Spinal cord (tissue), 10 donors: ENCODE results near the gene GCSAM. TPM values are rescaled to one million over a fixed set of nuclear protein-coding genes. Genes with fewer than 3 reads are reported as not detected.

Experiments
- DNase-seq, 6 donors: peaks; one replicate each; pipeline versions ENCODE4 v3.0.0 to v3.0.0-alpha.2; 2013 to 2015; ENCODE audit warnings: low spot score in 6 of 6, low read depth in 4 of 6
- H3K27ac ChIP-seq: one replicate; pipeline ENCODE4 v1.5.1; 2013; ENCODE audit warnings: low read depth, low read length, control low read depth
- H3K27me3 ChIP-seq: one replicate; pipeline ENCODE4 v1.6.1; 2013; ENCODE audit warnings: low read length; ENCODE audit not compliant: control insufficient read depth, insufficient read depth
- H3K36me3 ChIP-seq: one replicate; pipeline ENCODE4 v1.6.1; 2013; ENCODE audit warnings: low read length; ENCODE audit not compliant: control insufficient read depth, insufficient read depth
- H3K4me1 ChIP-seq: one replicate; pipeline ENCODE4 v1.6.1; 2013; ENCODE audit warnings: low read length; ENCODE audit not compliant: control insufficient read depth, insufficient read depth
- H3K4me3 ChIP-seq: one replicate; pipeline ENCODE4 v1.5.1; 2013; ENCODE audit warnings: low read depth, low read length, control low read depth
- H3K9me3 ChIP-seq: one replicate; pipeline ENCODE4 v1.6.1; 2013; ENCODE audit warnings: low read length; ENCODE audit not compliant: control insufficient read depth, insufficient read depth
- WGBS: methylation state at CpG from one replicate; pipeline ENCODE4 v1.1.5; 2013; ENCODE audit warnings: missing lambda C conversion rate; ENCODE audit not compliant: insufficient coverage; 5-methylcytosine and 5-hydroxymethylcytosine counted together
- long read RNA-seq, 4 donors: transcript quantifications; one replicate each; lab custom pipeline, GENCODE V29; 2026
- polyA plus RNA-seq, 2 donors: library from polyadenylated mRNA; unstranded; fragments of 120-200 nt; gene quantifications; one replicate each; pipeline ENCODE4 v1.2.1, GENCODE V29; 2013; ENCODE audit not compliant: insufficient read length in 2 of 2
- total RNA-seq, 2 donors: library from RNA; depleted of rRNA in 1 of 2; stranded (reverse); fragments of 120-200 nt in 1 of 2; fragments of >200 nt in 1 of 2; gene quantifications; one replicate each; pipeline versions ENCODE4 v1.2.3 to v1.2.4, GENCODE V29; 2013 to 2014
- donor health status: healthy.

Gene GCSAM, protein sequence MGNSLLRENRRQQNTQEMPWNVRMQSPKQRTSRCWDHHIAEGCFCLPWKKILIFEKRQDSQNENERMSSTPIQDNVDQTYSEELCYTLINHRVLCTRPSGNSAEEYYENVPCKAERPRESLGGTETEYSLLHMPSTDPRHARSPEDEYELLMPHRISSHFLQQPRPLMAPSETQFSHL
- total RNA-seq (1 to 10 TPM in 1 of 2 donors, under 1 TPM in 1; 0.17 to 1.2 TPM), polyA plus RNA-seq (under 1 TPM in 1 of 2 donors, not detected in 1; 0.35 TPM)
- long read RNA-seq, donor 1 = 0 reads
- long read RNA-seq, donor 2 = 0 reads
- long read RNA-seq, donor 3 = 0 reads
- long read RNA-seq, donor 4 = 0 reads

GRCh38 chr3:112132975-112133448, at the start of gene GCSAM:
GCSAM (minus strand) TSS chr3:112133248; CDS start chr3:112133120, 128 bp downstream.
- no peak within 1 kb of the TSS for H3K27ac ChIP-seq
- peaks cover 3% of the 10 kb centered on the region for H3K4me1 ChIP-seq
- no peak for DNase-seq
- no peak within 1 kb of the TSS for H3K4me3 ChIP-seq
- no peaks in the 10 kb centered on the region for H3K9me3 ChIP-seq
- no peaks in the 10 kb centered on the region for H3K27me3 ChIP-seq
- no peaks in the 10 kb centered on the region for H3K36me3 ChIP-seq
- WGBS = 76% methylated on average over 2 of the region's 5 CpGs

DNA sequence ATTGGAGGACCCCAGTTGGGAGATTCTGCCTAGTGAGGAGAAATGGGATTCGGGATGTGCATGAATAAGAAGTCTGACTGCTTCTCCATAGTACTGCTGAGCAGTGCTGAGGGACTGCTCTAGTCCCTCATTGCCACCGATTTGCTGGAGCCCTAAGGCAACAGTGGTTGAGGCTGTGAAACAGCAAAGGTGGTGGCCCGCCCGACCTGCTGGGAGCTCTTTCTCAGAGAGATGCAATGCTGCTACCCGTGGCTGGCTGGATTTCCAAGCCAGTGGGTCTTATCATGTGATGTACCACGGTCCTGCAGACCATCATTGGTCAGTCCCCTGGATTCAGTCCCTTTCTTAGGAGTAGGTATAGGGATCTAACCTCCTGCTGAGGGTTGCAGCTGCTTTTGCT, 42.6 kb upstream of the GCSAM start:
- Histone ChIP-seq H3K4me1 (no peaks in the 10 kb centered on the region), H3K27me3 (no peaks in the 10 kb centered on the region), H3K27ac (no peak overlapping the region), H3K9me3 (no peaks in the 10 kb centered on the region), H3K4me3 (no peak overlapping the region), H3K36me3 (no peaks in the 10 kb centered on the region)
- no peak for DNase-seq
- 80% methylated on average over 6 of the region's 6 CpGs for WGBS

- no peaks in the 10 kb centered on the region for H3K36me3 ChIP-seq
- H3K4me1 ChIP-seq = no peaks in the 10 kb centered on the region
- no peak overlapping the region for H3K4me3 ChIP-seq
- H3K9me3 ChIP-seq = no peaks in the 10 kb centered on the region
- no peak overlapping the region for H3K27ac ChIP-seq
- WGBS = 97% methylated on average over 5 of the region's 5 CpGs
- H3K27me3 ChIP-seq = no peaks in the 10 kb centered on the region
- DNase-seq = no peak
Measured at GRCh38 chr3:112175037-112175436, 42.0 kb upstream of the GCSAM start.

GRCh38 chr3:112171144-112171543, 38.1 kb upstream of the GCSAM start:
- WGBS = 92% methylated on average over 3 of the region's 3 CpGs
- no peak overlapping the region for H3K27ac ChIP-seq
- DNase-seq = no peak
- H3K9me3 ChIP-seq = no peaks in the 10 kb centered on the region
- H3K36me3 ChIP-seq = no peaks in the 10 kb centered on the region
- H3K4me3 ChIP-seq = no peak overlapping the region
- no peaks in the 10 kb centered on the region for H3K4me1 ChIP-seq
- no peaks in the 10 kb centered on the region for H3K27me3 ChIP-seq

DNA sequence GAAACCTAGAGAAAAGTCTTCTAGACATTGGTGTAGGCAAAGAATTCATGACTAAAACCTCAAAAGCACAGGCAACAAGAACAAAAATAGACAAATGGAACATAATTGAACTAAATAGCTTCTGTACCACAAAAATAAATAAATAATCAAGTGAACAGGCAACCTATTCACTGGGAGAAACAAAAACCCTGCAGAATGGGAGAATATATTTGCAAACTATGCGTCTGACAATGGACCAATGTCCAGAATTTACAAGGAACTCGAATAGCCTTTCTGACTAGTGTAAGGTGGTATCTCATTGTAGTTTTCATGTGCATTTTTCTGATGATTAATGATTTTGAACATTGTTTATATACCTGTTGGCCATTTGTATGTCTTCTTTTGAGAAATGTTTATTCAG, 37.0 kb upstream of the GCSAM start:
- no peaks in the 10 kb centered on the region for H3K36me3 ChIP-seq
- DNase-seq = no peak
- no peaks in the 10 kb centered on the region for H3K9me3 ChIP-seq
- H3K27me3 ChIP-seq = no peaks in the 10 kb centered on the region
- H3K27ac ChIP-seq = no peak overlapping the region
- WGBS = 60% methylated on average over 1 of the region's 2 CpGs
- no peaks in the 10 kb centered on the region for H3K4me1 ChIP-seq
- no peak overlapping the region for H3K4me3 ChIP-seq

GRCh38 chr3:112167758-112168157, 34.7 kb upstream of the GCSAM start:
- no CpG with 5 or more reads among the region's 2 CpGs for WGBS
- no peaks in the 10 kb centered on the region for H3K9me3 ChIP-seq
- H3K27ac ChIP-seq = no peak overlapping the region
- H3K4me3 ChIP-seq = no peak overlapping the region
- H3K36me3 ChIP-seq = no peaks in the 10 kb centered on the region
- DNase-seq = no peak
- H3K27me3 ChIP-seq = no peaks in the 10 kb centered on the region
- no peaks in the 10 kb centered on the region for H3K4me1 ChIP-seq

- Histone ChIP-seq H3K4me1 (no peaks in the 10 kb centered on the region), H3K27ac (no peak overlapping the region), H3K27me3 (no peaks in the 10 kb centered on the region), H3K9me3 (no peaks in the 10 kb centered on the region), H3K36me3 (no peaks in the 10 kb centered on the region), H3K4me3 (no peak overlapping the region)
- WGBS = 100% methylated on average over 1 of the region's 1 CpG
- DNase-seq = no peak
Measured at GRCh38 chr3:112149136-112149535, 16.1 kb upstream of the GCSAM start.

- no peaks in the 10 kb centered on the region for H3K9me3 ChIP-seq
- WGBS = no CpG with 5 or more reads among the region's 1 CpG
Measured at GRCh38 chr3:112143689-112144088, 10.6 kb upstream of the GCSAM start.

DNA sequence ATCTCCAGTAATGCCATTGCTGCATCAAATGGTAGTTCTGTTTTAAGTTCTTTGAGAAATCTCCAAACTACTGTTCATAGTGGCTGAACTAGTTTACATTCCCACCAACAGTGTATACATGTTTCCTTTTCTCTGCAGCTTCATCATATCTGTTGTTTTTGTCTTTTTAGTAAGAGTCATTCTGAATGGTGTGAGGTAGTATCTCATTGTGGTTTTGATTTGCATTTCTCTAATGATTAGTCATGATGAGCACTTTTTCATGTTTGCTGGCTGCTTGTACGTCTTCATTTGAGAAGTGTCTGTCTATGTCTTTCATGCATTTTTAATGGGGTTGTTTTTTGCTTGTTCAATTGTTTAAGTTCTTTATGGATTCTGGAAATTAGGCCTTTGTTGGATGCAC, 10.2 kb upstream of the GCSAM start:
- H3K9me3 ChIP-seq = no peaks in the 10 kb centered on the region
- DNase-seq = no peak
- 100% methylated on average over 1 of the region's 1 CpG for WGBS
- H3K27me3 ChIP-seq = no peaks in the 10 kb centered on the region
- H3K4me3 ChIP-seq = no peak overlapping the region
- H3K36me3 ChIP-seq = no peaks in the 10 kb centered on the region
- no peaks in the 10 kb centered on the region for H3K4me1 ChIP-seq
- H3K27ac ChIP-seq = no peak overlapping the region

More at GRCh38 chr3:112143689-112144088, 10.6 kb upstream of the GCSAM start:
- no peak for DNase-seq
- Histone ChIP-seq H3K4me3 (no peak overlapping the region), H3K27me3 (no peaks in the 10 kb centered on the region), H3K4me1 (no peaks in the 10 kb centered on the region), H3K36me3 (no peaks in the 10 kb centered on the region), H3K27ac (no peak overlapping the region)

- no peak for DNase-seq
- WGBS = no CpG with 5 or more reads among the region's 2 CpGs
Measured at GRCh38 chr3:112141293-112141692, 8.2 kb upstream of the GCSAM start.

More at GRCh38 chr3:112141293-112141692, 8.2 kb upstream of the GCSAM start:
- Histone ChIP-seq H3K27ac (no peak overlapping the region), H3K27me3 (no peaks in the 10 kb centered on the region), H3K4me3 (no peak overlapping the region), H3K4me1 (peaks cover 3% of the 10 kb centered on the region), H3K36me3 (no peaks in the 10 kb centered on the region), H3K9me3 (no peaks in the 10 kb centered on the region)
